H9 (cell line): Measurements from ENCODE around the gene L3HYPDH. TPM values are rescaled to one million over a fixed set of nuclear protein-coding genes. Genes with fewer than 3 reads are reported as not detected.

Experiments
- DNase-seq: peaks from one replicate; pipeline ENCODE4 v3.0.0-alpha.2; 2017
- H2AFZ ChIP-seq: one replicate; pipeline ENCODE4 v1.6.1; 2013; ENCODE audit warnings: mild to moderate bottlenecking, low read length, control low read depth, moderate library complexity
- H2AK5ac ChIP-seq: 2 replicates; pipeline ENCODE4 v1.6.1; 2013; ENCODE audit warnings: low read length, control low read depth, mixed read lengths; ENCODE audit not compliant: insufficient read length
- H2BK120ac ChIP-seq: one replicate; pipeline ENCODE4 v1.6.1; 2013; ENCODE audit warnings: low read depth, mild to moderate bottlenecking, low read length, control low read depth, inconsistent platforms; ENCODE audit not compliant: poor library complexity, severe bottlenecking
- H2BK12ac ChIP-seq: 2 replicates; pipeline ENCODE4 v1.6.1; 2013; ENCODE audit warnings: low read length, control low read depth, mixed read lengths, low read depth; ENCODE audit not compliant: insufficient read length
- H2BK15ac ChIP-seq: 2 replicates; pipeline ENCODE4 v1.6.1; 2013; ENCODE audit warnings: low read depth, low read length, control low read depth
- H2BK20ac ChIP-seq: one replicate; pipeline ENCODE4 v1.6.1; 2013; ENCODE audit warnings: low read depth, mild to moderate bottlenecking, low read length, control low read depth, inconsistent platforms; ENCODE audit not compliant: poor library complexity, severe bottlenecking
- H2BK5ac ChIP-seq: 2 replicates; pipeline ENCODE4 v1.6.1; 2013; ENCODE audit warnings: low read length, control low read depth, mixed read lengths; ENCODE audit not compliant: insufficient read length
- H3K14ac ChIP-seq: 2 replicates; pipeline ENCODE4 v1.6.1; 2013; ENCODE audit warnings: low read length, control low read depth; ENCODE audit not compliant: insufficient read depth
- H3K18ac ChIP-seq: 2 replicates; pipeline ENCODE4 v1.6.1; 2013; ENCODE audit warnings: low read depth, mild to moderate bottlenecking, mixed read lengths, low read length, control low read depth; ENCODE audit not compliant: insufficient read length
- H3K23ac ChIP-seq: 2 replicates; pipeline ENCODE4 v1.6.1; 2013; ENCODE audit warnings: low read length, control low read depth, mixed read lengths, low read depth; ENCODE audit not compliant: insufficient read length
- H3K23me2 ChIP-seq: 2 replicates; pipeline ENCODE4 v1.6.1; 2013; ENCODE audit warnings: low read depth, mild to moderate bottlenecking, mixed read lengths, low read length, control low read depth; ENCODE audit not compliant: insufficient read length, poor library complexity, severe bottlenecking
- H3K27ac ChIP-seq: 2 replicates; pipeline ENCODE4 v1.5.1; 2013; ENCODE audit warnings: low read length, control low read depth, mixed read lengths, low read depth; ENCODE audit not compliant: insufficient read length
- H3K27me3 ChIP-seq: 2 replicates; pipeline ENCODE4 v1.6.1; 2013; ENCODE audit warnings: low read length, control low read depth, inconsistent platforms; ENCODE audit not compliant: insufficient read depth
- H3K4ac ChIP-seq: 2 replicates; pipeline ENCODE4 v1.6.1; 2013; ENCODE audit warnings: low read depth, mild to moderate bottlenecking, control low read depth, inconsistent platforms, low read length, moderate library complexity
- H3K4me1 ChIP-seq: 2 replicates; pipeline ENCODE4 v1.6.1; 2013; ENCODE audit warnings: low read length, control low read depth, inconsistent platforms; ENCODE audit not compliant: insufficient read depth
- H3K4me2 ChIP-seq: 2 replicates; pipeline ENCODE4 v1.6.1; 2013; ENCODE audit warnings: low read length, control low read depth, mixed read lengths; ENCODE audit not compliant: insufficient read length, insufficient read depth
- H3K56ac ChIP-seq: 2 replicates; pipeline ENCODE4 v1.6.1; 2013; ENCODE audit warnings: low read depth, mild to moderate bottlenecking, mixed read lengths, low read length, control low read depth; ENCODE audit not compliant: insufficient read length
- H3K79me1 ChIP-seq: 2 replicates; pipeline ENCODE4 v1.6.1; 2013; ENCODE audit warnings: low read depth, mild to moderate bottlenecking, moderate library complexity, low read length, control low read depth, inconsistent platforms; ENCODE audit not compliant: insufficient read depth, poor library complexity, severe bottlenecking
- H3K79me2 ChIP-seq: 2 replicates; pipeline ENCODE4 v1.6.1; 2013; ENCODE audit warnings: low read length, control low read depth, inconsistent platforms; ENCODE audit not compliant: insufficient read depth
- H3K9ac ChIP-seq: 2 replicates; pipeline ENCODE4 v1.6.1; 2013; ENCODE audit warnings: low read length, control low read depth, mixed read lengths; ENCODE audit not compliant: insufficient read length; ENCODE audit errors: extremely low read depth
- H3K9me3 ChIP-seq: one replicate; pipeline ENCODE4 v1.6.1; 2013; ENCODE audit warnings: low read depth, low read length, inconsistent platforms; ENCODE audit not compliant: control insufficient read depth
- H3T11ph ChIP-seq: one replicate; pipeline ENCODE4 v1.6.1; 2013; ENCODE audit warnings: mild to moderate bottlenecking, low read length, control low read depth, inconsistent platforms
- H4K20me1 ChIP-seq: one replicate; pipeline ENCODE4 v1.6.1; 2013; ENCODE audit not compliant: control insufficient read depth, insufficient read length, insufficient read depth
- H4K5ac ChIP-seq: 2 replicates; pipeline ENCODE4 v1.6.1; 2013; ENCODE audit warnings: low read depth, mild to moderate bottlenecking, mixed read lengths, low read length, control low read depth; ENCODE audit not compliant: insufficient read length
- H4K8ac ChIP-seq: replicated peaks from 2 replicates; pipeline ENCODE4 v1.6.1; 2013; ENCODE audit warnings: low read length, control low read depth, mixed read lengths, low read depth; ENCODE audit not compliant: insufficient read length
- H4K91ac ChIP-seq: 2 replicates; pipeline ENCODE4 v1.6.1; 2013; ENCODE audit warnings: low read depth, mild to moderate bottlenecking, moderate library complexity, mixed read lengths, low read length, control low read depth; ENCODE audit not compliant: insufficient read length
- H3K27ac Mint-ChIP-seq, 3 experiments: 2 replicates in 2 of 3; 3 replicates in 1 of 3; pipeline ENCODE4 v1.8.0; 2020 to 2021; ENCODE audit warnings: mixed read lengths in 3 of 3, mild to moderate bottlenecking in 1 of 3, moderate library complexity in 1 of 3
- H3K27me3 Mint-ChIP-seq: 2 replicates; pipeline ENCODE4 v1.8.0; 2021; ENCODE audit warnings: low read depth, mild to moderate bottlenecking, moderate library complexity, mixed read lengths
- H3K36me3 Mint-ChIP-seq, 3 experiments: 2 replicates in 2 of 3; 3 replicates in 1 of 3; pipeline ENCODE4 v1.8.0; 2020 to 2021; ENCODE audit warnings: low read depth in 3 of 3, mixed read lengths in 3 of 3; ENCODE audit not compliant: insufficient read depth in 1 of 3
- H3K4me1 Mint-ChIP-seq, 2 experiments: 2 replicates each; pipeline ENCODE4 v1.8.0; 2020; ENCODE audit warnings: mixed read lengths in 2 of 2
- H3K4me3 Mint-ChIP-seq, 2 experiments: 2 replicates in 1 of 2; 3 replicates in 1 of 2; pipeline ENCODE4 v1.8.0; 2020 to 2021; ENCODE audit warnings: mild to moderate bottlenecking in 2 of 2, mixed read lengths in 2 of 2, moderate library complexity in 1 of 2
- H3K9me3 Mint-ChIP-seq, 2 experiments: 2 replicates in 1 of 2; 3 replicates in 1 of 2; pipeline ENCODE4 v1.8.0; 2020; ENCODE audit warnings: mild to moderate bottlenecking in 2 of 2, mixed read lengths in 2 of 2, moderate library complexity in 1 of 2
- WGBS: extraction: QIAGEN DNeasy Blood & Tissue Kit; methylation state at CpG from one replicate; pipeline ENCODE4 v1.1.7; 2013; ENCODE audit warnings: missing lambda C conversion rate, low lambda C conversion rate, mixed read lengths; ENCODE audit not compliant: insufficient read length; ENCODE audit errors: extremely low coverage; 5-methylcytosine and 5-hydroxymethylcytosine counted together
- total RNA-seq: library from RNA; stranded (reverse); gene quantifications from 2 replicates; pipeline ENCODE4 v1.2.1, GENCODE V29; 2021
- TF ChIP-seq, protein P1 (sequence below): fragments of 200-600 bp; sonication (generic); conservative IDR thresholded peaks from 3 replicates; pipeline ENCODE4 v1.8.0; 2021; ENCODE audit warnings: antibody characterized with exemption, mild to moderate bottlenecking

Gene L3HYPDH
- total RNA-seq, 1 experiment from 2014 or later: 15.7 TPM

DNA sequence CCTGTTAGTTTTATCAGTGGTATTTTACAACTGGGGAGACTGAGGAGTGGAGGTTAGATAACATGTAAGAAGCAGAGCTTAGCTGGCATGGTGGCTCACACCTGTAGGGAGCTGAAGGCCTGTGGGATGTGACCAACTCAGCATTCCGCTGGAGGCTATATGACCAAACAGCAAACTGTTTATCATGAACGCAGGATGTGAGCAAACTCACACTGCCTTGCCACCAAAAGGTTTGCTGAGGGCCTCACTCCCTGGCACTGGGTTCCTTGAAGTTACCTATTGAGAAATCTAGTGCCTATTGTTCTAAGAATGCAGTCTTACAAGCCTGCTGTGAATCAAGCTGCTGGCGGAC, 23.5 kb upstream of the L3HYPDH start:
- no peak for DNase-seq

More for the DNA sequence above, 23.5 kb upstream of the L3HYPDH start:
- Histone ChIP-seq H2BK12ac (no peak overlapping the region), H3K9me3 (no peaks in the 10 kb centered on the region), H3K4me1 (no peaks in the 10 kb centered on the region), H3K56ac (no peak overlapping the region), H3K27me3 (no peaks in the 10 kb centered on the region), H3K23ac (no peak overlapping the region), H3K9ac (no peak overlapping the region), H3K4me2 (no peak overlapping the region), H3K27ac (no peak overlapping the region), H2BK5ac (no peak overlapping the region), H2BK20ac (no peak overlapping the region), H3K18ac (no peak overlapping the region), H3K79me2 (no peaks in the 10 kb centered on the region), H3K4ac (no peak overlapping the region), H2BK15ac (no peak overlapping the region), H4K8ac (no peak overlapping the region), H2AK5ac (no peak overlapping the region), H4K91ac (no peak overlapping the region), H2BK120ac (no peak overlapping the region), H3T11ph (no peak overlapping the region), H3K23me2 (no peaks in the 10 kb centered on the region), H2AFZ (no peak overlapping the region), H3K79me1 (no peaks in the 10 kb centered on the region), H3K14ac (no peak overlapping the region), H4K20me1 (no peaks in the 10 kb centered on the region), H4K5ac (no peak overlapping the region)
- H3K27ac Mint-ChIP-seq: no peak overlapping the region
- WGBS: no CpG with 5 or more reads among the region's 3 CpGs
- peaks cover under 1 to 3% of the 10 kb centered on the region in 2 experiments; a peak in 3 of 5 replicates for H3K9me3 Mint-ChIP-seq
- H3K4me1 Mint-ChIP-seq: peaks cover 17 to 18% of the 10 kb centered on the region in 2 experiments
- peaks cover 0 to 3% (median 3%) of the 10 kb centered on the region in 3 experiments; a peak in 4 of 7 replicates for H3K36me3 Mint-ChIP-seq
- H3K27me3 Mint-ChIP-seq: no peaks in the 10 kb centered on the region
- TF ChIP-seq, protein P1, sequence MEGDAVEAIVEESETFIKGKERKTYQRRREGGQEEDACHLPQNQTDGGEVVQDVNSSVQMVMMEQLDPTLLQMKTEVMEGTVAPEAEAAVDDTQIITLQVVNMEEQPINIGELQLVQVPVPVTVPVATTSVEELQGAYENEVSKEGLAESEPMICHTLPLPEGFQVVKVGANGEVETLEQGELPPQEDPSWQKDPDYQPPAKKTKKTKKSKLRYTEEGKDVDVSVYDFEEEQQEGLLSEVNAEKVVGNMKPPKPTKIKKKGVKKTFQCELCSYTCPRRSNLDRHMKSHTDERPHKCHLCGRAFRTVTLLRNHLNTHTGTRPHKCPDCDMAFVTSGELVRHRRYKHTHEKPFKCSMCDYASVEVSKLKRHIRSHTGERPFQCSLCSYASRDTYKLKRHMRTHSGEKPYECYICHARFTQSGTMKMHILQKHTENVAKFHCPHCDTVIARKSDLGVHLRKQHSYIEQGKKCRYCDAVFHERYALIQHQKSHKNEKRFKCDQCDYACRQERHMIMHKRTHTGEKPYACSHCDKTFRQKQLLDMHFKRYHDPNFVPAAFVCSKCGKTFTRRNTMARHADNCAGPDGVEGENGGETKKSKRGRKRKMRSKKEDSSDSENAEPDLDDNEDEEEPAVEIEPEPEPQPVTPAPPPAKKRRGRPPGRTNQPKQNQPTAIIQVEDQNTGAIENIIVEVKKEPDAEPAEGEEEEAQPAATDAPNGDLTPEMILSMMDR: no peak
- H3K4me3 Mint-ChIP-seq: no peak overlapping the region
